ENCODE measurements around the gene VTI1A. TPM values are rescaled to one million over a fixed set of nuclear protein-coding genes. Genes with fewer than 3 reads are reported as not detected.

VTI1A gene
- polyA plus RNA-seq, 1 of the 3 experiments (the other 2 are of a cell fraction) = 8.3 TPM

DNA sequence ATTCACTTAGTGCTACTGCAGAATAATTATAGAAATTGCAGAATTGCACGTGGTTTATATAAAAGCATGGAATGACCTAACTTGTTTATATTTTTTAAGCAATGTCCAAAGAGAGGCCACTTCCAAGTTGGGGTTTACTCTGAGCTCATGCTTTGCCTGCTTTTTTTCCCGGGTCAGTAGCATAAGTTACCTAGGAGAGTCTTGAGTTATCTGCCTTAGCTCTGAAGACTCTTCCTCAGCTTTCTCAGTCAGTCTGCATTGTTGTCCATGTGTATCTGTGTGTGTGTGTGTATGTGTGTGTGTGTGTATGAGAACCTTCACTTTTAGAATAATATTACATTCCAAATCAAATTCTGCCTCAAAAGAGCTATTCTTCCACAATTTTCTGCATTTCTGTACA, 263.5 kb downstream of the VTI1A start:
- no peak for DNase-seq
- Histone ChIP-seq H3K9me2 (no peaks in the 10 kb centered on the region), H4K20me1 (ENCODE audit: insufficient read depth) (no peaks in the 10 kb centered on the region), H3K9ac (no peak overlapping the region), H3K27me3 (ENCODE audit: insufficient read depth) (no peaks in the 10 kb centered on the region), H3K27ac (ENCODE audit: low read depth in 2 of 2, low read length in 1 of 2) (no peak overlapping the region), H3K4me3 (ENCODE audit: low read depth in 2 of 2, low read length in 1 of 2) (no peak overlapping the region), H3K79me2 (ENCODE audit: insufficient read depth) (no peaks in the 10 kb centered on the region), H3F3A (replicated peaks; ENCODE audit: insufficient read depth) (no peaks in the 10 kb centered on the region), H3K4me1 (ENCODE audit: control insufficient read depth in 1 of 2, insufficient read depth in 2 of 2, low read depth in 1 of 2, low read length in 1 of 2) (peaks cover 0 to 3% of the 10 kb centered on the region in 2 experiments; a peak in 2 of 4 replicates), H3K36me3 (replicated peaks in 1 of 2; ENCODE audit: control insufficient read depth in 1 of 2, insufficient read depth in 2 of 2, low read length in 1 of 2) (no peaks in the 10 kb centered on the region), H2AFZ (ENCODE audit: low read depth) (no peak overlapping the region), H3K4me2 (no peak overlapping the region), H3K9me3 (no peaks in the 10 kb centered on the region)
- ChIA-PET CTCF (interaction anchor here (0.8 to 1.5 kb wide), 4 partner anchors 10 to 674 kb away, joined by 3 to 6 read pairs (median 3); no protein-coding TSS in a partner anchor), POLR2A (no interaction called here)
- TF ChIP-seq, protein P1, sequence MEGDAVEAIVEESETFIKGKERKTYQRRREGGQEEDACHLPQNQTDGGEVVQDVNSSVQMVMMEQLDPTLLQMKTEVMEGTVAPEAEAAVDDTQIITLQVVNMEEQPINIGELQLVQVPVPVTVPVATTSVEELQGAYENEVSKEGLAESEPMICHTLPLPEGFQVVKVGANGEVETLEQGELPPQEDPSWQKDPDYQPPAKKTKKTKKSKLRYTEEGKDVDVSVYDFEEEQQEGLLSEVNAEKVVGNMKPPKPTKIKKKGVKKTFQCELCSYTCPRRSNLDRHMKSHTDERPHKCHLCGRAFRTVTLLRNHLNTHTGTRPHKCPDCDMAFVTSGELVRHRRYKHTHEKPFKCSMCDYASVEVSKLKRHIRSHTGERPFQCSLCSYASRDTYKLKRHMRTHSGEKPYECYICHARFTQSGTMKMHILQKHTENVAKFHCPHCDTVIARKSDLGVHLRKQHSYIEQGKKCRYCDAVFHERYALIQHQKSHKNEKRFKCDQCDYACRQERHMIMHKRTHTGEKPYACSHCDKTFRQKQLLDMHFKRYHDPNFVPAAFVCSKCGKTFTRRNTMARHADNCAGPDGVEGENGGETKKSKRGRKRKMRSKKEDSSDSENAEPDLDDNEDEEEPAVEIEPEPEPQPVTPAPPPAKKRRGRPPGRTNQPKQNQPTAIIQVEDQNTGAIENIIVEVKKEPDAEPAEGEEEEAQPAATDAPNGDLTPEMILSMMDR (IDR thresholded peaks at IDR 0.05) = no peak
- TF ChIP-seq POLR2AphosphoS5 (IDR thresholded peaks at IDR 0.05; ENCODE audit: low read depth, low read length) (no peak), TAF1 (IDR thresholded peaks at IDR 0.05; ENCODE audit: borderline replicate concordance, low read depth, low read length) (no peak), EP300 (IDR thresholded peaks at IDR 0.05; ENCODE audit: borderline replicate concordance in 1 of 2, low read depth in 1 of 2, low read length in 1 of 2) (no peak), NFIC (IDR thresholded peaks at IDR 0.05; ENCODE audit: borderline replicate concordance) (no peak), RXRA (IDR thresholded peaks at IDR 0.05; ENCODE audit: borderline replicate concordance, low read depth) (no peak), SMC3 (IDR thresholded peaks at IDR 0.05; ENCODE audit: low read depth, low read length) (no peak), FOXM1 (IDR thresholded peaks at IDR 0.05; ENCODE audit: low read depth) (no peak), SIN3A (IDR thresholded peaks at IDR 0.05; ENCODE audit: borderline replicate concordance, low read depth, low read length) (no peak), FOXJ3 (CRISPR knock-in tag; IDR thresholded peaks at IDR 0.05) (no peak), FOSL2 (IDR thresholded peaks at IDR 0.05; ENCODE audit: borderline replicate concordance, low read depth) (no peak), ELF1 (IDR thresholded peaks at IDR 0.05) (no peak), RCOR1 (IDR thresholded peaks at IDR 0.05; ENCODE audit: low read length) (no peak), YY1 (IDR thresholded peaks at IDR 0.05; ENCODE audit: low read depth) (no peak), GABPA (IDR thresholded peaks at IDR 0.05; ENCODE audit: low read depth) (no peak), TEAD4 (IDR thresholded peaks at IDR 0.05; ENCODE audit: borderline replicate concordance, insufficient read depth) (no peak)
- TF ChIP-seq, protein P2, sequence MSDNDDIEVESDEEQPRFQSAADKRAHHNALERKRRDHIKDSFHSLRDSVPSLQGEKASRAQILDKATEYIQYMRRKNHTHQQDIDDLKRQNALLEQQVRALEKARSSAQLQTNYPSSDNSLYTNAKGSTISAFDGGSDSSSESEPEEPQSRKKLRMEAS (IDR thresholded peaks at IDR 0.05; ENCODE audit: low read depth) = no peak
- 90% methylated on average over 2 of the region's 2 CpGs for WGBS (ENCODE audit: low lambda C conversion rate)

DNA sequence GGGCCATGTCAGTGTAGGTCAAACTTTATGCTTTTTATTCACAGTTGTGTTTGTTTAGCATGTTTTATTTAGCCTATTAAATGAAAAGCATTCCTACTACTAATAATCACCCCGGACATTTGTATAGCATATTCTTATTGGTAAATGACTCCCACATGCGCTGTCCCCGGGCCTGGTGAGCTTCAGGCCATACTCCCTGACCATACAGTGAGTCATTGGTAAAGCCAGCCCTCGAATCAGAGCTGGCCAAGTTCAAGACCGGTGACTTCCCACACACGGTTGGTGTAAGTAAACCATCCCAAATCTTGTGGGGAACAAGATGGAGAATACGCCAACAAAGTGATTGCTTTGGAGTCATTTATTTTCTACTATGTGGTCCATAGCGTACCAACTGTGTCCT, 264.4 kb downstream of the VTI1A start:
- no peaks in the 10 kb centered on the region for H3K9me2 ChIP-seq
- 91% methylated on average over 8 of the region's 8 CpGs for WGBS (ENCODE audit: low lambda C conversion rate)
- DNase-seq = no peak
- TF ChIP-seq RAD21 (IDR thresholded peaks at IDR 0.05; ENCODE audit: low read length) (no peak), SMC3 (IDR thresholded peaks at IDR 0.05; ENCODE audit: low read depth, low read length) (no peak), SIN3A (IDR thresholded peaks at IDR 0.05; ENCODE audit: borderline replicate concordance, low read depth, low read length) (no peak), TEAD4 (IDR thresholded peaks at IDR 0.05; ENCODE audit: borderline replicate concordance, insufficient read depth) (no peak), EP300 (IDR thresholded peaks at IDR 0.05; ENCODE audit: borderline replicate concordance in 1 of 2, low read depth in 1 of 2, low read length in 1 of 2) (no peak), RCOR1 (IDR thresholded peaks at IDR 0.05; ENCODE audit: low read length) (no peak), CHD2 (IDR thresholded peaks at IDR 0.05; ENCODE audit: low read length, partially characterized antibody) (no peak), JUND (IDR thresholded peaks at IDR 0.05) (no peak), GATA2 (CRISPR knock-in tag; IDR thresholded peaks at IDR 0.05) (no peak), RXRA (IDR thresholded peaks at IDR 0.05; ENCODE audit: borderline replicate concordance, low read depth) (no peak), EZH2phosphoT487 (IDR thresholded peaks at IDR 0.05; ENCODE audit: borderline replicate concordance, low read depth) (no peak), MEF2A (IDR thresholded peaks at IDR 0.05; ENCODE audit: borderline replicate concordance, low read depth) (no peak)
- TF ChIP-seq, protein P3, sequence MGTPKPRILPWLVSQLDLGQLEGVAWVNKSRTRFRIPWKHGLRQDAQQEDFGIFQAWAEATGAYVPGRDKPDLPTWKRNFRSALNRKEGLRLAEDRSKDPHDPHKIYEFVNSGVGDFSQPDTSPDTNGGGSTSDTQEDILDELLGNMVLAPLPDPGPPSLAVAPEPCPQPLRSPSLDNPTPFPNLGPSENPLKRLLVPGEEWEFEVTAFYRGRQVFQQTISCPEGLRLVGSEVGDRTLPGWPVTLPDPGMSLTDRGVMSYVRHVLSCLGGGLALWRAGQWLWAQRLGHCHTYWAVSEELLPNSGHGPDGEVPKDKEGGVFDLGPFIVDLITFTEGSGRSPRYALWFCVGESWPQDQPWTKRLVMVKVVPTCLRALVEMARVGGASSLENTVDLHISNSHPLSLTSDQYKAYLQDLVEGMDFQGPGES (IDR thresholded peaks at IDR 0.05; ENCODE audit: low read depth, low read length) = no peak
- TF ChIP-seq, protein P1 (IDR thresholded peaks at IDR 0.05) = no peak

More for the DNA sequence above, 264.4 kb downstream of the VTI1A start:
- POLR2A ChIA-PET = no interaction called here
- no peak overlapping the region for H3K4me2 ChIP-seq
- no peaks in the 10 kb centered on the region for H3K27me3 ChIP-seq (ENCODE audit: insufficient read depth)
- no peaks in the 10 kb centered on the region for H3K79me2 ChIP-seq (ENCODE audit: insufficient read depth)
- H3F3A ChIP-seq (replicated peaks; ENCODE audit: insufficient read depth) = no peaks in the 10 kb centered on the region
- H3K27ac ChIP-seq (ENCODE audit: low read depth in 2 of 2, low read length in 1 of 2) = no peak overlapping the region
- no peaks in the 10 kb centered on the region for H3K9me3 ChIP-seq
- H4K20me1 ChIP-seq (ENCODE audit: insufficient read depth) = no peaks in the 10 kb centered on the region
- no peak overlapping the region for H3K4me3 ChIP-seq (ENCODE audit: low read depth in 2 of 2, low read length in 1 of 2)
- H3K4me1 ChIP-seq (ENCODE audit: control insufficient read depth in 1 of 2, insufficient read depth in 2 of 2, low read depth in 1 of 2, low read length in 1 of 2) = peaks cover 0 to 3% of the 10 kb centered on the region in 2 experiments; a peak in 2 of 4 replicates
- no peaks in the 10 kb centered on the region for H3K36me3 ChIP-seq (replicated peaks in 1 of 2; ENCODE audit: control insufficient read depth in 1 of 2, insufficient read depth in 2 of 2, low read length in 1 of 2)
- H2AFZ ChIP-seq (ENCODE audit: low read depth) = no peak overlapping the region
- CTCF ChIA-PET = interaction anchor here (1.1 to 1.5 kb wide), 2 partner anchors 64 to 674 kb away, joined by 3 read pairs; no protein-coding TSS in a partner anchor
- H3K9ac ChIP-seq = no peak overlapping the region
